Caco-2 (cell line): ENCODE results near the gene KRT2. TPM values are rescaled to one million over a fixed set of nuclear protein-coding genes. Genes with fewer than 3 reads are reported as not detected.

Experiments used
- BruUV-seq: library from RNA; stranded (reverse); fragments of 400-500 nt; replicated peaks from 2 replicates; lab custom pipeline; 2021; lab: Mats Ljungman, UMichigan
- CTCF ChIA-PET: fragments of 300-600 bp; sonication (Branson Sonifier 250); formaldehyde crosslinking; loops from one replicate; lab custom pipeline; 2022; ENCODE audit warnings: antibody characterized with exemption; lab: Charles Lee
- POLR2A ChIA-PET: fragments of 300-600 bp; sonication (Branson Sonifier 250); formaldehyde crosslinking; loops from one replicate; lab custom pipeline; 2022; ENCODE audit warnings: antibody characterized with exemption; lab: Charles Lee
- DNase-seq, 2 experiments: peaks; one replicate each; pipeline versions ENCODE4 v3.0.0 to v3.0.0-alpha.2; 2020 to 2022
- H3K27me3 ChIP-seq: replicated peaks from 2 replicates; pipeline ENCODE4 v1.6.0; 2011; ENCODE audit warnings: low read length; ENCODE audit not compliant: control insufficient read depth, insufficient read depth
- H3K36me3 ChIP-seq: 2 replicates; pipeline ENCODE4 v1.5.1; 2011; ENCODE audit warnings: low read length; ENCODE audit not compliant: control insufficient read depth, insufficient read depth
- H3K4me1 ChIP-seq: fragments of 250-450 bp; sonication (Bioruptor Pico); 2 replicates; pipeline ENCODE4 v1.5.1; 2020; ENCODE audit warnings: mild to moderate bottlenecking
- H3K4me3 ChIP-seq: 2 replicates; pipeline ENCODE4 v1.5.1; 2011; ENCODE audit warnings: low read depth, mild to moderate bottlenecking, control low read depth, low read length
- H3K9me3 ChIP-seq: fragments of 250-450 bp; sonication (Bioruptor Pico); 2 replicates; pipeline ENCODE4 v1.5.1; 2020; ENCODE audit warnings: mild to moderate bottlenecking, moderate library complexity
- H3K27ac Mint-ChIP-seq: one replicate; pipeline ENCODE4 v1.8.0; 2022; ENCODE audit warnings: mixed read lengths; ENCODE audit not compliant: unreplicated experiment
- H3K27me3 Mint-ChIP-seq: one replicate; pipeline ENCODE4 v1.8.0; 2022; ENCODE audit warnings: mixed read lengths; ENCODE audit not compliant: insufficient read depth, unreplicated experiment
- H3K36me3 Mint-ChIP-seq: one replicate; pipeline ENCODE4 v1.8.0; 2022; ENCODE audit warnings: mild to moderate bottlenecking, mixed read lengths; ENCODE audit not compliant: insufficient read depth, unreplicated experiment
- H3K4me1 Mint-ChIP-seq: one replicate; pipeline ENCODE4 v1.8.0; 2022; ENCODE audit warnings: low read depth, mixed read lengths; ENCODE audit not compliant: unreplicated experiment
- H3K4me3 Mint-ChIP-seq: one replicate; pipeline ENCODE4 v1.8.0; 2022; ENCODE audit warnings: mild to moderate bottlenecking, moderate library complexity, mixed read lengths; ENCODE audit not compliant: unreplicated experiment
- H3K9me3 Mint-ChIP-seq: one replicate; pipeline ENCODE4 v1.8.0; 2022; ENCODE audit warnings: mixed read lengths; ENCODE audit not compliant: unreplicated experiment
- intact Hi-C: fragments of 100-400 bp; cut with micrococcal nuclease; formaldehyde crosslinking; loops from one replicate; pipeline ENCODE4 v1.10.0; 2022; ENCODE audit not compliant: unreplicated experiment
- total RNA-seq: library from RNA; stranded (reverse); gene quantifications from 2 replicates; pipeline ENCODE4 v1.2.3, GENCODE V29; 2022
- TF ChIP-seq, protein P1 (sequence below), 2 experiments: fragments of 200-600 bp in 1 of 2; IDR thresholded peaks; 1 replicate in 1 of 2; 2 replicates in 1 of 2; pipeline versions ENCODE4 v1.5.1 to v1.8.0; 2011 to 2022; ENCODE audit warnings: antibody characterized with exemption in 1 of 2, control low read depth in 1 of 2, inconsistent platforms in 1 of 2, low read depth in 1 of 2, low read length in 1 of 2, mild to moderate bottlenecking in 1 of 2, moderate library complexity in 1 of 2; ENCODE audit not compliant: insufficient read depth in 1 of 2, severe bottlenecking in 1 of 2, unreplicated experiment in 1 of 2

The KRT2 gene
- total RNA-seq, 1 experiment from 2014 or later, result not detected

DNA sequence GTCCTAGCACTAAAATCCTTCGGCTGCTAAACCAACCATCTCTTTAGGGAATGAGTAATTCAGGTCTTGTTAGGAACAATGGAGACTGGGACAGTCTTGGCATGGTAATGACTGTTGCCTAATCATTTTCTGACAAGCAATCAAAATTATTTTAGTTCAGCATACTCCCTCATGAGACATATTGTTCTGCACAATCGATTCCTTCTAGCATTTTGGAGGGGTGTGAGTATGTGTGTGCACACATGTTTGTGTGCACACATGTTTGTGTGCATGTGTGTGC is 30.3 kb upstream of the KRT2 start:
- H3K27me3 ChIP-seq, result 0 out of 2 replicates have a peak, but pooled peaks cover 1% of the 10 kb centered on the region
- BruUV-seq, result no TSS peak

DNA sequence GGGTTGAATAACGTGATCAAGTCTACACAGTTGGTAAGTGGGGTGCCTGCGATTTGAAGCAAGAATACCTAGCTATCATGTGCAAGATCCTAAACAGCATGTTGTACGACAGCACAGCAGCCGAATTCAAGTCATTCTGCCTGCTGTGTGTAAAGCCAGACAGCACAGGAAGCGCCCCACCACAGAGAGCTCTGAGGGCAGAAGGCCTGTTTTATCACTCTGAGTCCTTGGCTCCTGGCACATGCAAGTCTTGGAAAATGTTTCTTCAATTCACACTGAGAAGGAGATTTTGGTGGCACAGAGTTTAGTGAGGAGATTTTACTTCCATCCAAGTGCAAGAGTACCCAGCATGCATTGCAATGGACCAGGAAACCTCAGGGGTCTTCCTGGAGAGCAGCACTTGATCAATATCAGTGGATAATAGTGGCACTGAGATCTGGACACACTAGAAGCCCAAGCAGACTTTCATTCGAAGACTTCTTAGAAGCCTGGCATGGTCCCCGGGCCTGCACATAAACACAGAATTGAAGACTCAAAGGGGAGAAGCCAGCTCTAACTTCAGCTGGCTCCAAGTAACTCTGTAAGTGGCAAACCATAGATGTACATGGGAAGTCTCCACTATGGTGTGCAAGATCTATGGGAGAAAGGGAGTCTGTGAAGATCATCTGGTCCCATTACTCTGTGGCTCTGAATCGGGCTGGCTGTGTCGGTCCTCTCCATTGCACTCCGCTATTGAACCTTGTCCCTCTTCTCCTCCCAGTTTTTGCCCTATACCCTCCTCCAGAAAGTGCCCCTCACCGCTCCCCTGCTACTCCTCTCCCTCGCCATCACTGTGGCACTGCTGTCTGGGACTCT is 29.7 kb upstream of the KRT2 start:
- Mint-ChIP-seq H3K9me3 (no peaks in the 10 kb centered on the region), H3K4me3 (no peak overlapping the region), H3K27ac (no peak overlapping the region), H3K36me3 (no peaks in the 10 kb centered on the region), H3K4me1 (no peaks in the 10 kb centered on the region), H3K27me3 (peaks cover 19% of the 10 kb centered on the region)
- ChIA-PET CTCF (no interaction called here), POLR2A (no interaction called here)
- BruUV-seq, result no TSS peak
- intact Hi-C loops, result no loop called here
- 0 out of 2 replicates have a peak, but pooled peaks cover 1% of the 10 kb centered on the region for H3K27me3 ChIP-seq
- H3K4me3 ChIP-seq, result no peak overlapping the region
- no peaks in the 10 kb centered on the region for H3K36me3 ChIP-seq
- no peaks in the 10 kb centered on the region for H3K9me3 ChIP-seq
- TF ChIP-seq, protein P1, sequence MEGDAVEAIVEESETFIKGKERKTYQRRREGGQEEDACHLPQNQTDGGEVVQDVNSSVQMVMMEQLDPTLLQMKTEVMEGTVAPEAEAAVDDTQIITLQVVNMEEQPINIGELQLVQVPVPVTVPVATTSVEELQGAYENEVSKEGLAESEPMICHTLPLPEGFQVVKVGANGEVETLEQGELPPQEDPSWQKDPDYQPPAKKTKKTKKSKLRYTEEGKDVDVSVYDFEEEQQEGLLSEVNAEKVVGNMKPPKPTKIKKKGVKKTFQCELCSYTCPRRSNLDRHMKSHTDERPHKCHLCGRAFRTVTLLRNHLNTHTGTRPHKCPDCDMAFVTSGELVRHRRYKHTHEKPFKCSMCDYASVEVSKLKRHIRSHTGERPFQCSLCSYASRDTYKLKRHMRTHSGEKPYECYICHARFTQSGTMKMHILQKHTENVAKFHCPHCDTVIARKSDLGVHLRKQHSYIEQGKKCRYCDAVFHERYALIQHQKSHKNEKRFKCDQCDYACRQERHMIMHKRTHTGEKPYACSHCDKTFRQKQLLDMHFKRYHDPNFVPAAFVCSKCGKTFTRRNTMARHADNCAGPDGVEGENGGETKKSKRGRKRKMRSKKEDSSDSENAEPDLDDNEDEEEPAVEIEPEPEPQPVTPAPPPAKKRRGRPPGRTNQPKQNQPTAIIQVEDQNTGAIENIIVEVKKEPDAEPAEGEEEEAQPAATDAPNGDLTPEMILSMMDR (IDR thresholded peaks at IDR 0.05; ENCODE audit: insufficient read depth in 1 of 2, low read depth in 1 of 2, low read length in 1 of 2, severe bottlenecking in 1 of 2, unreplicated experiment in 1 of 2), result no peak
- DNase-seq, result no peak
- H3K4me1 ChIP-seq, result no peaks in the 10 kb centered on the region

More for the DNA sequence above, 30.3 kb upstream of the KRT2 start:
- no peak for DNase-seq
- no peaks in the 10 kb centered on the region for H3K4me1 ChIP-seq
- no peaks in the 10 kb centered on the region for H3K9me3 ChIP-seq
- no peak overlapping the region for H3K4me3 Mint-ChIP-seq
- peaks cover 19% of the 10 kb centered on the region for H3K27me3 Mint-ChIP-seq
- H3K36me3 ChIP-seq, result no peaks in the 10 kb centered on the region
- H3K9me3 Mint-ChIP-seq, result no peaks in the 10 kb centered on the region
- ChIA-PET CTCF (no interaction called here), POLR2A (no interaction called here)
- H3K4me3 ChIP-seq, result no peak overlapping the region
- no peaks in the 10 kb centered on the region for H3K36me3 Mint-ChIP-seq
- TF ChIP-seq, protein P1 (IDR thresholded peaks at IDR 0.05; ENCODE audit: insufficient read depth in 1 of 2, low read depth in 1 of 2, low read length in 1 of 2, severe bottlenecking in 1 of 2, unreplicated experiment in 1 of 2), result no peak
- H3K4me1 Mint-ChIP-seq, result no peaks in the 10 kb centered on the region
- intact Hi-C loops, result no loop called here
- H3K27ac Mint-ChIP-seq, result no peak overlapping the region

DNA sequence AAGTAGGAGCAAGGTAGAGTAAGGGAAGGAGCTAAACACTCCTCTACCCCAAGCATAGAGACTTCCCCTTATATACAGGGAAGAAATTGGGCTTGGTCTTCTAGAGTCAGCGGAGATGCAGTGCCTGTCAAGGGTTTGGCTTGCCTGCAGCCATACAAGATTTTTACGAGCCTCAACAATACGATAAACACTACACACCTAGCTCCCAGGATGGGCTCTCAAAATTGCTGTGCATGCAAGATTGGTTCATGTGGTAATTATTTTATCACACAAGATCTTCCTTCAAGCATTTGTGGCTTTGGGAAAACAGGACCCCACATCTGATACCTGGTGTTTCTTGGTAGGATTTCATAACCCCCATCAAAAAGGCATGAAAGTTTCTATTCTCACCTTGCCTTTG is 28.4 kb upstream of the KRT2 start, which contains the start of gene KRT1:
Gene KRT1 (minus strand): TSS at position 45 of the 400 bp plus-strand sequence. CDS start 59 bp downstream, outside the sequence.
- peaks cover 19% of the 10 kb centered on the region for H3K27me3 Mint-ChIP-seq
- H3K4me3 Mint-ChIP-seq, result no peak within 1 kb of the TSS
- H3K27ac Mint-ChIP-seq, result no peak within 1 kb of the TSS
- intact Hi-C loops, result no loop called here
- Histone ChIP-seq H3K4me3 (no peak within 1 kb of the TSS), H3K27me3 (0 out of 2 replicates have a peak, but pooled peaks cover 1% of the 10 kb centered on the region), H3K4me1 (no peaks in the 10 kb centered on the region), H3K9me3 (no peaks in the 10 kb centered on the region), H3K36me3 (no peaks in the 10 kb centered on the region)
- H3K36me3 Mint-ChIP-seq, result no peaks in the 10 kb centered on the region
- H3K9me3 Mint-ChIP-seq, result no peaks in the 10 kb centered on the region
- TF ChIP-seq, protein P1 (IDR thresholded peaks at IDR 0.05; ENCODE audit: insufficient read depth in 1 of 2, low read depth in 1 of 2, low read length in 1 of 2, severe bottlenecking in 1 of 2, unreplicated experiment in 1 of 2), result no peak
- ChIA-PET POLR2A (no interaction called here), CTCF (no interaction called here)
- no peaks in the 10 kb centered on the region for H3K4me1 Mint-ChIP-seq
- no peak for DNase-seq
- BruUV-seq, result no TSS peak
